22Rv1 (cell line): Measurements from ENCODE around the gene GCLM.

Source experiments
- CTCF ChIP-seq: fragments of 450-650 bp; IDR thresholded peaks from 2 replicates; pipeline ENCODE4 v1.5.1; 2017; ENCODE audit warnings: mild to moderate bottlenecking
- ZFX ChIP-seq: fragments of 450-650 bp; IDR thresholded peaks from 2 replicates; pipeline ENCODE4 v1.6.1; 2017; ENCODE audit warnings: antibody characterized with exemption, borderline replicate concordance

- no peak for TF ChIP-seq CTCF
- no peak for TF ChIP-seq ZFX
Measured at GRCh38 chr1:93840956-93841482, 68.2 kb downstream of the GCLM start.
